SK-N-SH treated with all-trans-retinoic acid at 6 μM for 48 hours (cell line): ENCODE measurements around the gene LRRK1.

Experiments
- ATAC-seq: fragments of 200-7000 bp; cut with Tn5 transposase; 3 replicates; pipeline ENCODE4 v1.9.1; 2020; ENCODE audit warnings: mild to moderate bottlenecking, moderate library complexity
- ARNTL ChIP-seq: fragments of 450-650 bp; formaldehyde crosslinking; IDR thresholded peaks from 2 replicates; pipeline ENCODE4 v1.5.0; 2020; ENCODE audit warnings: low read depth, mild to moderate bottlenecking, moderate library complexity, borderline replicate concordance
- BACH2 ChIP-seq: fragments of 250-450 bp; sonication (Bioruptor Pico); IDR thresholded peaks from 2 replicates; pipeline ENCODE4 v1.9.0; 2021; ENCODE audit warnings: mild to moderate bottlenecking, borderline replicate concordance
- CREB5 ChIP-seq: fragments of 250-450 bp; sonication (Bioruptor Pico); IDR thresholded peaks from 2 replicates; pipeline ENCODE4 v1.5.1; 2020; ENCODE audit warnings: low read depth, mild to moderate bottlenecking, moderate library complexity
- CSDC2 ChIP-seq: fragments of 250-450 bp; sonication (Bioruptor Pico); IDR thresholded peaks from 2 replicates; pipeline ENCODE4 v1.5.0; 2020; ENCODE audit warnings: mild to moderate bottlenecking, moderate library complexity
- CSRNP3 ChIP-seq: fragments of 250-450 bp; sonication (Bioruptor Pico); IDR thresholded peaks from 2 replicates; pipeline ENCODE4 v1.5.1; 2021; ENCODE audit warnings: mild to moderate bottlenecking, moderate library complexity
- ESRRG ChIP-seq: fragments of 250-450 bp; sonication (Bioruptor Pico); IDR thresholded peaks from 2 replicates; pipeline ENCODE4 v1.6.1; 2021; ENCODE audit warnings: mild to moderate bottlenecking
- GLIS3 ChIP-seq: fragments of 250-450 bp; sonication (Bioruptor Pico); IDR thresholded peaks from 2 replicates; pipeline ENCODE4 v1.5.0; 2020; ENCODE audit warnings: mild to moderate bottlenecking, moderate library complexity
- ISL1 ChIP-seq: fragments of 250-450 bp; sonication (Bioruptor Pico); IDR thresholded peaks from 2 replicates; pipeline ENCODE4 v2.1.2; 2022; ENCODE audit warnings: mild to moderate bottlenecking, moderate library complexity
- OSR1 ChIP-seq: fragments of 250-450 bp; sonication (Bioruptor Pico); IDR thresholded peaks from 2 replicates; pipeline ENCODE4 v1.8.0; 2022; ENCODE audit warnings: moderate library complexity, mild to moderate bottlenecking, inconsistent platforms
- POU6F1 ChIP-seq: fragments of 250-450 bp; sonication (Bioruptor Pico); IDR thresholded peaks from 2 replicates; pipeline ENCODE4 v1.8.0; 2021; ENCODE audit warnings: low read depth, mild to moderate bottlenecking, moderate library complexity, borderline replicate concordance
- RARB ChIP-seq: fragments of 250-450 bp; sonication (Bioruptor Pico); IDR thresholded peaks from 2 replicates; pipeline ENCODE4 v1.8.0; 2021; ENCODE audit warnings: mild to moderate bottlenecking, moderate library complexity
- TCF4 ChIP-seq: fragments of 250-450 bp; sonication (Bioruptor Pico); IDR thresholded peaks from 2 replicates; pipeline ENCODE4 v1.8.0; 2021; ENCODE audit warnings: mild to moderate bottlenecking, moderate library complexity, borderline replicate concordance
- ZC3H10 ChIP-seq: fragments of 250-450 bp; sonication (Bioruptor Pico); IDR thresholded peaks from 2 replicates; pipeline ENCODE4 v1.5.1; 2021; ENCODE audit warnings: mild to moderate bottlenecking, moderate library complexity
- ZFP3 ChIP-seq: fragments of 250-450 bp; sonication (Bioruptor Pico); IDR thresholded peaks from 2 replicates; pipeline ENCODE4 v1.5.0; 2020; ENCODE audit warnings: mild to moderate bottlenecking, moderate library complexity
- ZFP30 ChIP-seq: fragments of 450-650 bp; formaldehyde crosslinking; IDR thresholded peaks from 2 replicates; pipeline ENCODE4 v1.5.0; 2022; ENCODE audit warnings: mild to moderate bottlenecking, moderate library complexity
- ZNF565 ChIP-seq: fragments of 450-650 bp; formaldehyde crosslinking; conservative IDR thresholded peaks from 2 replicates; pipeline ENCODE4 v1.5.0; 2020; ENCODE audit warnings: low read depth, mild to moderate bottlenecking, moderate library complexity
- ZNF70 ChIP-seq: fragments of 450-650 bp; formaldehyde crosslinking; IDR thresholded peaks from 2 replicates; pipeline ENCODE4 v1.5.0; 2020; ENCODE audit warnings: mild to moderate bottlenecking, moderate library complexity
- ZNF8 ChIP-seq: fragments of 450-650 bp; formaldehyde crosslinking; IDR thresholded peaks from 2 replicates; pipeline ENCODE4 v1.5.0; 2020; ENCODE audit warnings: mild to moderate bottlenecking, moderate library complexity
- TF ChIP-seq, protein P1 (sequence below): fragments of 250-450 bp; sonication (Bioruptor Pico); IDR thresholded peaks from 2 replicates; pipeline ENCODE4 v1.8.0; 2020; ENCODE audit warnings: mild to moderate bottlenecking, moderate library complexity, borderline replicate concordance

Gene LRRK1

GRCh38 chr15:101058735-101059134 is 139.6 kb downstream of the LRRK1 start:
- ATAC-seq, result no peak
- TF ChIP-seq RARB (no peak), OSR1 (CRISPR knock-in tag) (no peak), CSDC2 (CRISPR knock-in tag) (no peak), ESRRG (CRISPR knock-in tag) (no peak), CSRNP3 (no peak), POU6F1 (no peak), ZNF565 (CRISPR knock-in tag) (no peak), GLIS3 (CRISPR knock-in tag) (no peak), ZFP3 (CRISPR knock-in tag) (no peak), BACH2 (no peak), CREB5 (CRISPR knock-in tag) (no peak), ZNF70 (CRISPR knock-in tag) (no peak), ZFP30 (CRISPR knock-in tag) (no peak), ARNTL (CRISPR knock-in tag) (no peak), ZC3H10 (CRISPR knock-in tag) (no peak), ZNF8 (CRISPR knock-in tag) (no peak), TCF4 (CRISPR knock-in tag) (no peak), ISL1 (CRISPR knock-in tag) (no peak)
- TF ChIP-seq, protein P1, sequence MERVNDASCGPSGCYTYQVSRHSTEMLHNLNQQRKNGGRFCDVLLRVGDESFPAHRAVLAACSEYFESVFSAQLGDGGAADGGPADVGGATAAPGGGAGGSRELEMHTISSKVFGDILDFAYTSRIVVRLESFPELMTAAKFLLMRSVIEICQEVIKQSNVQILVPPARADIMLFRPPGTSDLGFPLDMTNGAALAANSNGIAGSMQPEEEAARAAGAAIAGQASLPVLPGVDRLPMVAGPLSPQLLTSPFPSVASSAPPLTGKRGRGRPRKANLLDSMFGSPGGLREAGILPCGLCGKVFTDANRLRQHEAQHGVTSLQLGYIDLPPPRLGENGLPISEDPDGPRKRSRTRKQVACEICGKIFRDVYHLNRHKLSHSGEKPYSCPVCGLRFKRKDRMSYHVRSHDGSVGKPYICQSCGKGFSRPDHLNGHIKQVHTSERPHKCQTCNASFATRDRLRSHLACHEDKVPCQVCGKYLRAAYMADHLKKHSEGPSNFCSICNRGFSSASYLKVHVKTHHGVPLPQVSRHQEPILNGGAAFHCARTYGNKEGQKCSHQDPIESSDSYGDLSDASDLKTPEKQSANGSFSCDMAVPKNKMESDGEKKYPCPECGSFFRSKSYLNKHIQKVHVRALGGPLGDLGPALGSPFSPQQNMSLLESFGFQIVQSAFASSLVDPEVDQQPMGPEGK (CRISPR knock-in tag), result no peak

- ATAC-seq, result no peak
- TF ChIP-seq ZFP30 (CRISPR knock-in tag), result no peak
- TF ChIP-seq POU6F1, result no peak
Measured at GRCh38 chr15:101059381-101060341, 140.5 kb downstream of the LRRK1 start.

DNA sequence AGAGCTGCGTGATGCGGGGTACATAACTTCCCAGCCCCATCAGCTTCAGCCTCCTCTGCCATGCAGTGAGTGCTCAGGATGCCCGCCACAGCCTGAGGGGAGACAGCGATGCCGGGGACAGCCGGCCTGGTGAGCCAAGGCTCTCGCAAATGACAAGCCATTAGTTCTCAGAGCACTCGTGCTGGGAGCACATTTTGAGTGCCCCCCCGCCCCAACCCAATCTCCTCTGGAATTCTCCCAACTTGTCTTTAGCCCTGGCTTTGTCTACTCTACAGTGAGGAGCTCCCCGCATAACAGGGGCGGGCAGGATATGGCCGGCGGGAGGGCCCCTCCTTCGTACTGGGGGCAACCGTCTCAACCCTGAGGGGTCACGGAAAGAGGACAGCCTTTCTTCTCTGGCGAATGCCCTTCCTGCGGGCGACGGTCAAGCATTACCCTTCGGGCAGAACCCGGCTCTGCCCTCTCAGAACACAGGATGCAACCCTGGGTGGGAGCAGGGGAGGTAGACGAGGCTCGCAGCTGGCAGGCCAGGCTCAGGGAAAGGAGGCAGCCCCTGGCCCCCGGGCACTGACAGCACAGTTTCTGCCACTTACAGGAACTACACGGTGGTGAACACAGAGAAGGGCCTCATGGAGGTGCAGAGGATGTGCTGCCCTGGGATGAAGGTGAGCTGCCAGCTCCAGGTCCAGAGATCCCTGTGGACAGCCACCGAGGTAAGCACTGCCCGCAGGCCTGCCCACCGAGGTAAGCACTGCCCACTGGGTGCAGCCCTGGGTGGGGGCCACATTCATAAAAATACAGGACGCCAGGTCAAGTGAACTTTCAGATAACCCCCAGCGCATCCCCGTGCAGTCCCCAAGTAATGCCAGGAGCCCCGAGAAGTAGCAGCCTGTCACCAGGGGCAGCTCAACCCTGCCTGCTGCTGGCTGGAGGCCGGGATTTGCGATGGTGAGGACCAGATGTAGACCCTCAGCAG is 141.7 kb downstream of the LRRK1 start:
- TF ChIP-seq RARB, result no peak
- no peak for TF ChIP-seq ZNF70 (CRISPR knock-in tag)
- TF ChIP-seq ZNF8 (CRISPR knock-in tag), result no peak
- no peak for TF ChIP-seq ZC3H10 (CRISPR knock-in tag)
- ATAC-seq, result no peak
